ENCODE measurements around the gene FILIP1L. TPM values are rescaled to one million over a fixed set of nuclear protein-coding genes. Genes with fewer than 3 reads are reported as not detected.

The FILIP1L gene
- total RNA-seq, 1 donor from 2014 or later = 41.5 TPM

GRCh38 chr3:100158918-100159330 lies 44.6 kb upstream of the FILIP1L start:
- Histone ChIP-seq H3K27me3 (no peaks in the 10 kb centered on the region), H3K36me3 (no peaks in the 10 kb centered on the region), H3K4me3 (no peak overlapping the region), H3K4me1 (peaks cover 21% of the 10 kb centered on the region), H3K9me3 (peaks cover 3% of the 10 kb centered on the region), H3K27ac (peak overlapping the region; percentile 10)
- no peak for DNase-seq (ENCODE audit: extremely low spot score in 2 of 2)
- intact Hi-C loops (cut with DNase I) = loop anchor here (10.0 kb wide), 1 partner anchor 314 kb away; no protein-coding TSS in a partner anchor
- TF ChIP-seq, protein P1, sequence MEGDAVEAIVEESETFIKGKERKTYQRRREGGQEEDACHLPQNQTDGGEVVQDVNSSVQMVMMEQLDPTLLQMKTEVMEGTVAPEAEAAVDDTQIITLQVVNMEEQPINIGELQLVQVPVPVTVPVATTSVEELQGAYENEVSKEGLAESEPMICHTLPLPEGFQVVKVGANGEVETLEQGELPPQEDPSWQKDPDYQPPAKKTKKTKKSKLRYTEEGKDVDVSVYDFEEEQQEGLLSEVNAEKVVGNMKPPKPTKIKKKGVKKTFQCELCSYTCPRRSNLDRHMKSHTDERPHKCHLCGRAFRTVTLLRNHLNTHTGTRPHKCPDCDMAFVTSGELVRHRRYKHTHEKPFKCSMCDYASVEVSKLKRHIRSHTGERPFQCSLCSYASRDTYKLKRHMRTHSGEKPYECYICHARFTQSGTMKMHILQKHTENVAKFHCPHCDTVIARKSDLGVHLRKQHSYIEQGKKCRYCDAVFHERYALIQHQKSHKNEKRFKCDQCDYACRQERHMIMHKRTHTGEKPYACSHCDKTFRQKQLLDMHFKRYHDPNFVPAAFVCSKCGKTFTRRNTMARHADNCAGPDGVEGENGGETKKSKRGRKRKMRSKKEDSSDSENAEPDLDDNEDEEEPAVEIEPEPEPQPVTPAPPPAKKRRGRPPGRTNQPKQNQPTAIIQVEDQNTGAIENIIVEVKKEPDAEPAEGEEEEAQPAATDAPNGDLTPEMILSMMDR (IDR thresholded peaks at IDR 0.05) = no peak
- TF ChIP-seq POLR2A (IDR thresholded peaks at IDR 0.05) (no peak), POLR2AphosphoS5 (IDR thresholded peaks at IDR 0.05; ENCODE audit: insufficient read depth in 1 of 2, low read depth in 1 of 2) (no peak)

GRCh38 chr3:100157685-100158084 lies 43.4 kb upstream of the FILIP1L start:
- Histone ChIP-seq H3K27ac (no peak overlapping the region), H3K9me3 (peaks cover 3% of the 10 kb centered on the region), H3K4me1 (peaks cover 21% of the 10 kb centered on the region), H3K4me3 (no peak overlapping the region), H3K36me3 (no peaks in the 10 kb centered on the region), H3K27me3 (no peaks in the 10 kb centered on the region)
- TF ChIP-seq, protein P1 (IDR thresholded peaks at IDR 0.05) = no peak
- no peak for TF ChIP-seq POLR2A (IDR thresholded peaks at IDR 0.05)
- no peak for TF ChIP-seq POLR2AphosphoS5 (IDR thresholded peaks at IDR 0.05; ENCODE audit: insufficient read depth in 1 of 2, low read depth in 1 of 2)
- no peak for DNase-seq (ENCODE audit: extremely low spot score in 2 of 2)
- intact Hi-C loops (cut with DNase I) = loop anchor here (10.0 kb wide), 1 partner anchor 313 kb away; no protein-coding TSS in a partner anchor

- no peak for DNase-seq (ENCODE audit: extremely low spot score in 2 of 2)
- Histone ChIP-seq H3K9me3 (peaks cover 3% of the 10 kb centered on the region), H3K4me1 (peaks cover 22% of the 10 kb centered on the region), H3K4me3 (no peak overlapping the region), H3K36me3 (no peaks in the 10 kb centered on the region), H3K27me3 (no peaks in the 10 kb centered on the region), H3K27ac (no peak overlapping the region)
- intact Hi-C loops (cut with DNase I) = loop anchor here (10.0 kb wide), 1 partner anchor 311 kb away; no protein-coding TSS in a partner anchor
- TF ChIP-seq POLR2A (IDR thresholded peaks at IDR 0.05) (no peak), POLR2AphosphoS5 (IDR thresholded peaks at IDR 0.05; ENCODE audit: insufficient read depth in 1 of 2, low read depth in 1 of 2) (no peak)
- TF ChIP-seq, protein P1 (IDR thresholded peaks at IDR 0.05) = no peak
These were observed 41.3 kb upstream of the FILIP1L start for GRCh38 chr3:100155590-100155989.

DNA sequence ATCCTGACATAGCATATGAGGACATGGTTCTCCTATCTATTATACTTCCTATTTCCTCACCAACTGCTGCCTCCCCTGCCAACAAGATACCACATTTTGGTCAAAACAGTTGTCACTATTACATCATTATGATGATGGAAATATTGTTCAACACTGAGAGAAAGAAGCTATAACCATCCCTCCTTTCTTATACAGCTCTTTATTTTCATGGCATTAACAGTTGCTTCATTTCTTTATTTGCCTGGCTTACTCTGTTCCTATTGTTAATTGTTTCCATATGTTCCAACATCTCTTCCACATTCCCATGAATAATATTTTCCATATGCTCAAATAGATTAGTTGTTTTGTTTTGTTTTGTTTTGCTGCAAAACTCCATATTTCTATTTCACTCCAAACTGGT lies 40.8 kb upstream of the FILIP1L start:
- no peaks in the 10 kb centered on the region for H3K27me3 ChIP-seq
- TF ChIP-seq, protein P1 (IDR thresholded peaks at IDR 0.05) = no peak
- TF ChIP-seq POLR2A (IDR thresholded peaks at IDR 0.05) = no peak
- TF ChIP-seq POLR2AphosphoS5 (IDR thresholded peaks at IDR 0.05; ENCODE audit: insufficient read depth in 1 of 2, low read depth in 1 of 2) = no peak
- H3K36me3 ChIP-seq = no peaks in the 10 kb centered on the region
- intact Hi-C loops (cut with DNase I) = loop anchor here (10.0 kb wide), 1 partner anchor 310 kb away; no protein-coding TSS in a partner anchor
- no peak overlapping the region for H3K4me3 ChIP-seq
- H3K4me1 ChIP-seq = peaks cover 25% of the 10 kb centered on the region
- H3K27ac ChIP-seq = no peak overlapping the region
- no peak for DNase-seq (ENCODE audit: extremely low spot score in 2 of 2)
- H3K9me3 ChIP-seq = peaks cover 3% of the 10 kb centered on the region

DNA sequence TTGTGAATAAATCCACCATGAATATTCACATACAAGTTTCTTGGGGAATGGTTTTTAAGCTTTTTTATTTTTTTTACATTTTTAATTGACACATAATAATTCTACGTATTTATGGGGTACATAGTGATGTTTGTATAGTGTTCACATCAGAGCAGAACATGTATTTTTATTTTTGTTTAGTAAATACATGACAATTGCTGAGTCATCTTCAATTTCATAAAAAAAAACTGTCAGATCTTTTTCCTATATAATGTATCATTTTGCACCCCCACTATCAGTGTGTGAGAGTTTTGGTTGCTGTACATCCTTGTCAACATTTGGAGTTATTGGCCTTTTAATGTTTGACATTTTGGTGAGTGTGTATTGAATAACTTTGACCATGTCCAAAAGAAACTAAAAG lies 39.9 kb upstream of the FILIP1L start:
- Histone ChIP-seq H3K27ac (no peak overlapping the region), H3K9me3 (peaks cover 3% of the 10 kb centered on the region), H3K36me3 (no peaks in the 10 kb centered on the region), H3K27me3 (no peaks in the 10 kb centered on the region), H3K4me3 (no peak overlapping the region), H3K4me1 (peaks cover 23% of the 10 kb centered on the region)
- intact Hi-C loops (cut with DNase I) = loop anchor here (10.0 kb wide), 1 partner anchor 309 kb away; no protein-coding TSS in a partner anchor
- DNase-seq (ENCODE audit: extremely low spot score in 2 of 2) = no peak
- TF ChIP-seq POLR2A (IDR thresholded peaks at IDR 0.05) (no peak), POLR2AphosphoS5 (IDR thresholded peaks at IDR 0.05; ENCODE audit: insufficient read depth in 1 of 2, low read depth in 1 of 2) (no peak)
- TF ChIP-seq, protein P1 (IDR thresholded peaks at IDR 0.05) = no peak

All from vagina (tissue), 2 donors.